Activated CD4-positive, alpha-beta T cell treated with anti-CD3 and anti-CD28 coated beads, Interleukin-2, amount 50 U/mL, for 1 hour (primary cell): Measurements from ENCODE around the gene NCAPG.

Experiments
- DNase-seq: peaks from one replicate; pipeline ENCODE4 v3.0.0-alpha.2; 2020

NCAPG gene

GRCh38 chr4:17810260-17811077 lies at the start of gene NCAPG, which contains the start of gene DCAF16:
NCAPG (plus strand) TSS chr4:17810979; CDS start chr4:17811078, 99 bp downstream.
DCAF16 (minus strand) TSS chr4:17810757; CDS start chr4:17804141, 6,616 bp downstream.
- peak; percentile 98 for DNase-seq

- no peak for DNase-seq
Observed at GRCh38 chr4:17761062-17761461, 49.7 kb upstream of the NCAPG start.

- no peak for DNase-seq
Observed at GRCh38 chr4:17762726-17763125, 48.1 kb upstream of the NCAPG start.

- DNase-seq = no peak
Observed at GRCh38 chr4:17763416-17763815, 47.4 kb upstream of the NCAPG start.

GRCh38 chr4:17763931-17764330 lies 46.8 kb upstream of the NCAPG start:
- DNase-seq = no peak

- DNase-seq = no peak
Observed at GRCh38 chr4:17765514-17766286, 45.1 kb upstream of the NCAPG start.

GRCh38 chr4:17766826-17767458 lies 43.8 kb upstream of the NCAPG start:
- DNase-seq = no peak

- DNase-seq = no peak
Observed at GRCh38 chr4:17769406-17770174, 41.2 kb upstream of the NCAPG start.

GRCh38 chr4:17770845-17771244 lies 39.9 kb upstream of the NCAPG start:
- DNase-seq = no peak

GRCh38 chr4:17771284-17771908 lies 39.4 kb upstream of the NCAPG start:
- DNase-seq = no peak

GRCh38 chr4:17773135-17773698 lies 37.6 kb upstream of the NCAPG start:
- DNase-seq = no peak

GRCh38 chr4:17778431-17778830 lies 32.3 kb upstream of the NCAPG start:
- no peak for DNase-seq

- no peak for DNase-seq
Observed at GRCh38 chr4:17780501-17781299, 30.1 kb upstream of the NCAPG start.

GRCh38 chr4:17781300-17782287 lies 29.2 kb upstream of the NCAPG start, which contains the start of gene FAM184B:
FAM184B (minus strand) TSS chr4:17781621; CDS start chr4:17781299, 322 bp downstream.
- no peak for DNase-seq

- no peak for DNase-seq
Observed at GRCh38 chr4:17785858-17786257, 24.9 kb upstream of the NCAPG start.

- no peak for DNase-seq
Observed at GRCh38 chr4:17786567-17786966, 24.2 kb upstream of the NCAPG start.

- DNase-seq = no peak
Observed at GRCh38 chr4:17787315-17787714, 23.5 kb upstream of the NCAPG start.

- DNase-seq = no peak
Observed at GRCh38 chr4:17788956-17789355, 21.8 kb upstream of the NCAPG start.

- DNase-seq = no peak
Observed at GRCh38 chr4:17794730-17795129, 16.0 kb upstream of the NCAPG start.

- no peak for DNase-seq
Observed at GRCh38 chr4:17797808-17798207, 13.0 kb upstream of the NCAPG start.
